Measurements from ENCODE around the gene SKI.

Gene SKI

DNA sequence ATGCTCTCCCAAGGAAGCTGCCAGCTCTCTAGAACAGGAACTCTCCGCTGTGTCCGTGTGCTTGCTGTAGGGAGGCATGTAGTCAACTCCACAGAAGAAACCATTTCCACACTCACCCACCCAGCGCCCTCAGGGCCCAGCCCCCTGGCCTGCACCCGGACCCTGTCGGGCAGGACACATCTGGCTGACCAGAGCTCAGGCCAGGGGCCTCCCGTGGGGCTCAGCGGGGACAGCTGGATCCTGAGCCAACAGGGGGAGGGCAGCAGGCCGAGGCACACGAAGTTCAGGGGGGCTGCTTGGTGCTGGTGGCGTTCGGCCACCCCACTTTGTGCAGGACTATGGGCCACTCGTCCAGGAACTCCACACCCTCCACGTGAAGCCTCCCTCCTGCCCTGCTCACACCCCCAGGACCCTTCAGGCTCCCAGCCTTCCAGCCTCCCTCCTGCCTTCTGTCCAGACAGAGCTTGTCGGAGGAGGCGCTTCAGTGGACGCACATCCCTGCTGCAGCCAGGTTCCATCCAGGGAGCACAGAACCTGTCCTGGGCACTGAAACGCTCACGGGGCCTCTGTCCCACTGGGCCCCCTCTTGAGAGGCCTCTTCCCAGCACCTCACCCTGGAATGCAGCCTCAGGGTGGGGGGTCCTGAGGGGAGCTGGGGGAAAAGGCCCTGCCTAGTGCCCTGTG, 18.6 kb upstream of the SKI start:
- H3K4me3 ChIP-seq (ENCODE audit: low read depth, low read length), result no peak overlapping the region

DNA sequence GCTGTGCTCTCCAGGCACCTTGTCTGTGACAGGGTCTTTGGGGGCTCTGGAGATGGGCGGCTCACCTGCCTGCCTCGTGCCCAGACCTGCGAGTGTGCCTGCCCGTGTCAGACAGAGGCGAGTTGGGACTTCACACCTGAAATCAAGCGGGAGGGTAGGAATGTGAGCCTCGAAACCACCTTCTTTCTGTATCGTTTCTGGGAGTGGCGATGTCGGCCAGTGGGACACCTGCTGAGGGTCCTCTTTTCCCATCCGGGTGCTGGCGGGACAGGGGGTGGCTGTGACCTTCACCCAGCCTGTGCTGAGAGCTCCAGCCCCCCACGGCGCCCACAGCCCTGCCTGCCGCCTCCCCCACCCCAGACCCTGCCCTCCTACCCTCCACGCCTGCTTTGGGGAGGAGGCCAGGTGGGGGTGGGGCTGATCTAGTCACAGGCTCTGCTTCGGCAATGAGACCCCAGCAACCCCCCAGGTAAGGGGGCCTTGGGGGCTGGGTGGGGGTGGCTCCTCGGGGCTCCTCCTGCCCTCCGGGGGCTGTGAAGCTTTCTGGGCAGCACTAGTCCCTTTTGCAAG, 17.9 kb upstream of the SKI start:
- no peak overlapping the region for H3K4me3 ChIP-seq (ENCODE audit: low read depth, low read length)

DNA sequence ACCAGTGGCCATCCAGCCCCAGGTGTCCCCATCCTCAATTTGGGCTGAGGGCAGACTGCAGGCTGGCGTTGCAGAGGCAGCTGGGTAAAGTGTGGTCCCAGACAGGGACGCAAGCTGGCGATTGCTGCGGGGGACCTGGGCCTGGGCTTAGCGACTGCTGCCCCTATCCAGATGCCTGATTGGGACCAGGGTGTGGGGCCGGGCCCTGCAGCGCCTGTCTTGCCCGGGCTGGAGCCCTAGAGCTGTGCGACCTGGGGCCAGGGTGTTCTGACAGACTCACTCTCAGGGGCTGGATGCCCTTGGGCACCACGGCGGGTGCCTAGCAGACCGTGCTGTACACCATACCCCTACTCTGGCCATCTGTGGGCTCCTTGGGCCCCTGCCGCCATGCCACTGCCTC, 17.3 kb upstream of the SKI start:
- no peak overlapping the region for H3K4me3 ChIP-seq (ENCODE audit: low read depth, low read length)

DNA sequence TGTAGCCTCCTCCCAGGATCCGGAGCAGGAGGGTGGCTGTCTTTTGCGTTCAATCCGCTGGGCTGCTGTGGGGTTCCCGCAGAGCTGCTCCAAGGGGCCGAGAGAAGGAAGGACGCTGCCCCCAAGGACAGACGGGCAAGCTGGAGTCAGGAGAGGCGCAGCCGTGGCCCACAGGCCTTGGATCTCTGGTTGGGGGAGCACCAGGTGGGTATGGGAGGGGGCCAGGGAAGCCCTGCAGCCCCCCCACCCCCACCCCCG, 15.9 kb upstream of the SKI start:
- no peak overlapping the region for H3K4me3 ChIP-seq (ENCODE audit: low read depth, low read length)

GRCh38 chr1:2212532-2213491, 15.3 kb upstream of the SKI start:
- H3K4me3 ChIP-seq (ENCODE audit: low read depth, low read length), result peak overlapping the region; percentile 35

- H3K4me3 ChIP-seq (ENCODE audit: low read depth, low read length), result no peak overlapping the region
Measured at GRCh38 chr1:2213576-2214505, 14.3 kb upstream of the SKI start.

DNA sequence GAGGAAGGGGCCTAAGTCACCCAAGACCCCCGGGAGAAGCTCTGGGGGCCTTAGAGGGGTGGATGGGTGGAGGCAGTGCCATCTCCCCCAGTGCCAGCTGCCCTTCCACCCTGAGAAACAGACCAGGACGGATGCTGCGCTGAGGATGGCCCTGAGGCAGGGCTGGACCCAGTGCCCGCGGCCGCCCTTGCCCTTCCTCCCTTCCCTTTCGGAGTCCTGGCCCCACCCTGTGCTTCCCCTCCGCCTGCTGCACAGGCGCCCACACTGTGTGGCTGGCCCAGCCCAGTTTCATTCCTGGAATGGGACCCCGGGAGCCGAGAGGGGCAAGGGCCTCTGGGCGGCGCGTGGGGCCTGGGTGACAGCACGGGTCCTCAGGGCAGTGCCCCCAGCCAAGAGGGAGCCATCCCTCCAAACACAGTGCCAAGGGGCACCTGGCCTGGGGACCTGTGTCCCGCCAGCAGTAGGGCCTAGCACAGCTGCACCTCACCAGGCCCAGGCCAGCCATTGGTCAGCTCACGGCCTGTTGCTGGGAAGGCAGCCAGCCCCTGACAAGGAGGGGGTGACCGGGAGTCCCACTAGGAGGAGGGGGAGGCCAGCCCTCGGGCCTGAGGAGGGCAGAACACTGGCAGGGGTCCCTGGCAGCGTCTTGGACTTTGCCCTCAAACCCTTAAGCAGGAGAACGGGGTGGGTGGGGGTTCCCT, 13.4 kb upstream of the SKI start:
- H3K4me3 ChIP-seq (ENCODE audit: low read depth, low read length), result no peak overlapping the region

- H3K4me3 ChIP-seq (ENCODE audit: low read depth, low read length), result no peak overlapping the region
Measured at GRCh38 chr1:2215329-2215728, 12.8 kb upstream of the SKI start.

- no peak overlapping the region for H3K4me3 ChIP-seq (ENCODE audit: low read depth, low read length)
Measured at GRCh38 chr1:2215909-2216766, 12.0 kb upstream of the SKI start.

GRCh38 chr1:2216767-2217058, 11.4 kb upstream of the SKI start:
- H3K4me3 ChIP-seq (ENCODE audit: low read depth, low read length), result no peak overlapping the region

- no peak overlapping the region for H3K4me3 ChIP-seq (ENCODE audit: low read depth, low read length)
Measured at GRCh38 chr1:2221271-2221670, 6.8 kb upstream of the SKI start.

DNA sequence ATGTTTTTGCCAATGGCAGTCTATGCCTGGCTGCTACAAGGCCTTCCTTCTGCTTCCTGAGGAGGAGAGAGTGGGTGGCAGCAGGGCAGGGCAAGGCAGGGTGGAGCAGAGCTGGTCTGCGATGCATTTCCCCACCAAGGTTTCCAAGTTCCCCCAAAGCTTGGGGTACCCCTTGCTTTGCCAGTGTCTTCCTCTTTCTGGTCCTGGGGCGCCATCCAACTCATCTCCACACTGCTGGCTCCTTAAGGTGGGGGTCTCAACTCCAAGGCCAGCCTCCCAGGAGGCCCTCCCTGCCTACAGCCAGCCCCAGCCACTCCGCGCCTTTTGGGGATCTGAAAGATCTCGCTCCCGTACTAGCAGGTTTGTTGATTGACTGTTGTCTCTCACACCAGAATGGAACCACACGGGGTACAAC, 3.9 kb upstream of the SKI start:
- H3K4me3 ChIP-seq (ENCODE audit: low read depth, low read length), result no peak overlapping the region

GRCh38 chr1:2224631-2225428, 3.3 kb upstream of the SKI start:
- no peak overlapping the region for H3K4me3 ChIP-seq (ENCODE audit: low read depth, low read length)

DNA sequence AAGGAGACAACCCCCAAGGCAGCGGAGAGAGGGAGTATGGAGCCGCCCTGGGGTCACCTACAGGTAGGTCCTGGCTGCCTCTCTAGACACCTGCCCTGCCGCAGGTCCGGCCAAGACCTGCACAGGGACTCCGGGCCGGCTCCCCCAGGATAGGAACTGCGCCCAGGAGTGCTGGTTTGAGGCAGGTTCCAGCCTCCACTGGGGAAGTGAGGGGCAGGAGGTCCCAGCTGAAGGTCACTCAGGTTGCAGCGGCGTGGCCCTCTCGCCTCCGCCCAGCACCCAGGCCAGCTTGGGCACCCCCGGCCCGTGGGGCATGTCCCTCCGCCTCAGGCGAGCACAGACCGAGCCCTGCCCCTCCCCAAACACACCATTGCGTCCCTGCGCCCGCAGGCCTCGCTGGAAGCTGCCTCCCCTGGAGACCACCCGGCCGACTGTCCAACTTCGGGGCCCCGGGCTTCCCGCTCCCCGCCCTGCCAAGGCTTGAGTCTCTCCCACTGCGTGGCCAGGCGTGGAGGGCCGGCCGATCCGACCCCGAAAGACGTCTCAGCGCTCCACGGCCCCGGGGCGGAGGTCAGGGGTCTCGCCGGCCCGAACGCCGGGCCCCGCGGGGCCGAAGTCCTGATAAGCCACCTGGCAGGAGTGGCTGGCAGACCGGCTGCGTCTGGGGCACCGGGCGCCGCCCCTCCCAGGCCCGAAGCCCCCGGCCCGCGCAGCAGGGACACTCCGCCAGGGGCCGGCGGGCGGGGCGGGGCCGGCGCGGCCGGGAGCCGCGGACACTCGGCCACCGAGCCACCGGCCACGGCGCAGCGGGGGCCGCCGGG, 1.4 kb upstream of the SKI start:
- peak overlapping the region; percentile 57 for H3K4me3 ChIP-seq (ENCODE audit: low read depth, low read length)

- H3K4me3 ChIP-seq (ENCODE audit: low read depth, low read length), result peak overlapping the region; percentile 57
Measured at GRCh38 chr1:2227346-2228156, 568 bp upstream of the SKI start.

GRCh38 chr1:2228694-2229036, 546 bp downstream of the SKI start:
- H3K4me3 ChIP-seq (ENCODE audit: low read depth, low read length), result peak overlapping the region; percentile 82
